A172 (cell line): ENCODE results near the gene DHRSX. TPM values are rescaled to one million over a fixed set of nuclear protein-coding genes. Genes with fewer than 3 reads are reported as not detected.
"Not testable (repeated sequence)": the region's sequence is repeated elsewhere in the genome, so short reads cannot be mapped to it uniquely, and the experiment has no call there.

Experiments used
- DNase-seq: peaks from one replicate; pipeline ENCODE4 v3.0.0-alpha.2; 2015; ENCODE audit warnings: low spot score
- total RNA-seq: library from RNA; depleted of rRNA; stranded (reverse); fragments of >200 nt; shearing (Covaris generic); gene quantifications from 2 replicates; pipeline ENCODE4 v1.2.3, GENCODE V29; 2014

Gene DHRSX
- total RNA-seq, 1 experiment from 2014 or later, result 47.2 TPM

GRCh38 chrX:2474963-2475726, 25.6 kb downstream of the DHRSX start:
- no peak for DNase-seq

GRCh38 chrX:2474280-2474962, 26.4 kb downstream of the DHRSX start:
- DNase-seq, result no peak

- DNase-seq, result not testable (repeated sequence)
Measured at GRCh38 chrX:2473064-2473463, 27.7 kb downstream of the DHRSX start.

- no peak for DNase-seq
Measured at GRCh38 chrX:2471641-2472040, 29.1 kb downstream of the DHRSX start.

- DNase-seq, result not testable (repeated sequence)
Measured at GRCh38 chrX:2471126-2471525, 29.6 kb downstream of the DHRSX start.

- DNase-seq, result not testable (repeated sequence)
Measured at GRCh38 chrX:2469852-2470251, 30.9 kb downstream of the DHRSX start.

GRCh38 chrX:2469196-2469685, 31.5 kb downstream of the DHRSX start:
- DNase-seq, result no peak

- no peak for DNase-seq
Measured at GRCh38 chrX:2468261-2469195, 32.2 kb downstream of the DHRSX start.

GRCh38 chrX:2466876-2467656, 33.7 kb downstream of the DHRSX start:
- DNase-seq, result no peak

- no peak for DNase-seq
Measured at GRCh38 chrX:2464677-2465166, 36.1 kb downstream of the DHRSX start.

GRCh38 chrX:2463973-2464676, 36.7 kb downstream of the DHRSX start:
- no peak for DNase-seq

GRCh38 chrX:2463481-2463880, 37.3 kb downstream of the DHRSX start:
- not testable (repeated sequence) for DNase-seq

GRCh38 chrX:2462780-2463179, 38.0 kb downstream of the DHRSX start:
- DNase-seq, result no peak

GRCh38 chrX:2462074-2462473, 38.7 kb downstream of the DHRSX start:
- DNase-seq, result no peak

GRCh38 chrX:2461711-2462016, 39.1 kb downstream of the DHRSX start:
- no peak for DNase-seq

- DNase-seq, result not testable (repeated sequence)
Measured at GRCh38 chrX:2460821-2461710, 39.7 kb downstream of the DHRSX start.

GRCh38 chrX:2460048-2460447, 40.7 kb downstream of the DHRSX start:
- not testable (repeated sequence) for DNase-seq

GRCh38 chrX:2458309-2458708, 42.5 kb downstream of the DHRSX start:
- DNase-seq, result no peak
